ENCODE measurements around the gene MKNK2.
"Not testable (repeated sequence)": the region's sequence is repeated elsewhere in the genome, so short reads cannot be mapped to it uniquely, and the experiment has no call there.

MKNK2 gene

DNA sequence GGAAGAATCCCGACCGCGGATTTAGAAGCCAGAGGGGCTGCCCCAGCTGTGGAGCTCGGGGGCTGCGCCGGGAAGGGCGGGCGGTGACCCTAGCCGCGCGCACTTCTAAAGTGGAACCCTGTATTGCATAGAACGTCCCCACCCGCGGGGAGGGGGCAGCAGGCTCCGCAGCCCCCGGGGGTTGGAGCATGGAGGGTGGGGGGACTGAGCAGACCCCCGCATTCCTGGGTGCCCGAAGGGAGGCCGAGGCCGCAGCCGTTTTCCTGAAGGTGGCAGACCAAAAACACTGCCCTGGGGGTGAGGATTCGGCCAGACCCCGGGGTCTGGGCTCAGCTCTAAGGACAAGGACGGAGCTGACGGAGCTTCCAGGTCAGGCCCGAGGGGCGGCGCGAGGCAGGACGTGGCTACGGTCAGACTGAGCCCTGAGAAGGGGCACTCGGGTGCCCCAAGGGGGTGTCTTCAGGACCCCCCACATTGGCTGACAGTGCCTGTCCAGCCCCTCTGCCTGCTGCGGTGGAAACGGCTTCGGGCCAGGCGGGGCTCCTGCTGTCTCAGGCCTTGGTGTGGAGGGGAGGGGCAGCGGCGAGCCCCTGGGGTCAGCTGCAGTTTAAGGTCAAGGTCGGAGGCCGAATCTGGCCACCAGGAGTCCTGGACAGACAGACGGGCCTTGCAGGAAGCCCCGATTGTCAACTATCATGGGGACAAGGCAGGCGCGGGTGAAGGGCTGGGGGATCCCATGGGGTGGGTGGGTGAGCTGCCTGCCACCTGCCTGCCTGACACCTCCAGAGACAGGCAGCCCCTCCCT is 12.6 kb downstream of the MKNK2 start:
- H3K9me3 ChIP-seq (ENCODE audit: insufficient read depth, low read depth, low read length) = no peaks in the 10 kb centered on the region
- H3K4me1 ChIP-seq (ENCODE audit: insufficient read depth, low read length) = peaks cover 14% of the 10 kb centered on the region; the same call in 1 of the 2 replicates
- no peak overlapping the region for H3K9ac ChIP-seq (ENCODE audit: low read depth, low read length)
- no peaks in the 10 kb centered on the region for H3K27me3 ChIP-seq (ENCODE audit: insufficient read depth, low read length)
- H3K36me3 ChIP-seq (ENCODE audit: insufficient read depth, low read depth, low read length) = peaks cover 42% of the 10 kb centered on the region
- no peak overlapping the region for H3K27ac ChIP-seq (ENCODE audit: low read length)
- H3K4me3 ChIP-seq (ENCODE audit: low read length) = no peak overlapping the region

DNA sequence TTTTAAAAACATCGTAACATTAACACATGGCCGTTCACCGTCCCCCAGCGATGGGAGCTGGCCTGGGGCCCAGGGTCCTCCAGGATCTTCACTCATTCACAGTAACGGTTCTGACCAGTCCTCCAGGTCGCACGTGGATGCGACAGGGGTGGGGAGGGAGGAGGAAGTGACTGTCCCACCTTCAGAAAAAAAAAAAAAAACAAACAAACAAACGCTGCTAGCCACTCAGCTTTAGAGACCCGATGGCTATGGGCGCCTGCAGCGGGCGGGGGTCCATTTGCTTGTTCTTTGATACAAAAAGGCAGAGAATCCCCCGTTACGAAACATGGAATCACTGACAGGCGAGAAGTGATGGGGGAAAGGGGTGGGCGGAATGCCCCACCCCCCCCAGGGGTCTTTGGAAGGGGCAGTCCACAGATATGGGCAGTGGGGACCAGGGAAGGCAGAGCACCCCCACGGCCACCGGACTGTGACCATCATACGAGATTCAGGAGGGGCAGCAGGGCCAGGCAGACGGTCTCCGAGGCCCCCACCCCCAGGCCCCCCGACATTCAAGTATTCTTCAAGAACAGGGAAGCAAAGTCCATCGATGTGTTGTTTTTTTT is 13.3 kb downstream of the MKNK2 start:
- Histone ChIP-seq H3K36me3 (ENCODE audit: insufficient read depth, low read depth, low read length) (peaks cover 37% of the 10 kb centered on the region), H3K27ac (ENCODE audit: low read length) (no peak overlapping the region), H3K4me1 (ENCODE audit: insufficient read depth, low read length) (peaks cover 13% of the 10 kb centered on the region; the same call in 1 of the 2 replicates), H3K9ac (ENCODE audit: low read depth, low read length) (no peak overlapping the region), H3K9me3 (ENCODE audit: insufficient read depth, low read depth, low read length) (no peaks in the 10 kb centered on the region), H3K27me3 (ENCODE audit: insufficient read depth, low read length) (no peaks in the 10 kb centered on the region), H3K4me3 (ENCODE audit: low read length) (no peak overlapping the region)

DNA sequence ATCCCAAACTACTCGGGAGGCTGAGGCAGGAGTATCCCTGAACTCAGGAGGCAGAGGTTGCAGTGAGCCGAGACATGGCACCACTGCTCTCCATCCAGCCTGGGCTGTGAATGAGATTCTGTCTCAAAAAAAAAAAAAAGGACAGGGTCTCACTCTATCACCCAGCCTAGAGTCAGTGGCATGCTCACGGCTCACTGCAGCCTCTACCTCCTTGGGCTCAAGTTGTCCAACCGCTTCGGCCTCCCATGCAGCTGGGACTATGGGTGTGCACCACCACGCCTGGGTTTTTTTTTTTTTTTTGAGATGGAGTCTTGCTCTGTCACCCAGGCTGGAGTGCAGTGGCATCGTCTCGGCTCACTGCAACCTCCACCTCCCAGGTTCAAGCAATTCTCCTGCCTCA is 14.6 kb downstream of the MKNK2 start:
- H3K27me3 ChIP-seq (ENCODE audit: insufficient read depth, low read length) = no peaks in the 10 kb centered on the region
- peaks cover 3% of the 10 kb centered on the region; the same call in 1 of the 2 replicates for H3K4me1 ChIP-seq (ENCODE audit: insufficient read depth, low read length)
- no peak overlapping the region for H3K9ac ChIP-seq (ENCODE audit: low read depth, low read length)
- no peaks in the 10 kb centered on the region for H3K9me3 ChIP-seq (ENCODE audit: insufficient read depth, low read depth, low read length)
- no peak overlapping the region for H3K4me3 ChIP-seq (ENCODE audit: low read length)
- H3K27ac ChIP-seq (ENCODE audit: low read length) = no peak overlapping the region
- H3K36me3 ChIP-seq (ENCODE audit: insufficient read depth, low read depth, low read length) = peaks cover 35% of the 10 kb centered on the region

DNA sequence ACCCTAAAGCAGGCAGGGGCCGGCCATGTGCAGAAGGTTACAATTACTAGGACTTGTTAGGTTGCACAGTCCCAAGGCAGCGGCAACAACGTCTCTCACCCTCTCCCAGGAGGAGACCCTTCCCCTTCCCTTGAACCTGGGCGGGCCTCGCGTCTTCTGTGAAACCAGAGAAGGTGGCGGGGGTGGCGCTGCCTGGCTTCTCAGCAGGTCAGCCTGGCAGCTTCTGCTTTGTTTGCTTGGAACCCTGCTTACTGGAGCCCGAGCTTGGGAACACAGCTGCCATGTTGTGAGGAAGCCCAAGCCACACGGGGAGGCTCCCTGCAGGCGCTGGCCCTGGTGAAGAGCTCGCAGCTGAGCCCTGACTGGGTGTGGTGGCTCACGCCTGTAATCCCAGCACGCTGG is 15.5 kb downstream of the MKNK2 start:
- peak overlapping the region; percentile 30; the same call in 1 of the 2 replicates for H3K4me3 ChIP-seq (ENCODE audit: low read length)
- no peaks in the 10 kb centered on the region for H3K27me3 ChIP-seq (ENCODE audit: insufficient read depth, low read length)
- peak overlapping the region; percentile 48; the same call in 1 of the 2 replicates for H3K9ac ChIP-seq (ENCODE audit: low read depth, low read length)
- peaks cover 26% of the 10 kb centered on the region for H3K36me3 ChIP-seq (ENCODE audit: insufficient read depth, low read depth, low read length)
- H3K9me3 ChIP-seq (ENCODE audit: insufficient read depth, low read depth, low read length) = no peaks in the 10 kb centered on the region
- H3K4me1 ChIP-seq (ENCODE audit: insufficient read depth, low read length) = no peaks in the 10 kb centered on the region
- H3K27ac ChIP-seq (ENCODE audit: low read length) = no peak overlapping the region

DNA sequence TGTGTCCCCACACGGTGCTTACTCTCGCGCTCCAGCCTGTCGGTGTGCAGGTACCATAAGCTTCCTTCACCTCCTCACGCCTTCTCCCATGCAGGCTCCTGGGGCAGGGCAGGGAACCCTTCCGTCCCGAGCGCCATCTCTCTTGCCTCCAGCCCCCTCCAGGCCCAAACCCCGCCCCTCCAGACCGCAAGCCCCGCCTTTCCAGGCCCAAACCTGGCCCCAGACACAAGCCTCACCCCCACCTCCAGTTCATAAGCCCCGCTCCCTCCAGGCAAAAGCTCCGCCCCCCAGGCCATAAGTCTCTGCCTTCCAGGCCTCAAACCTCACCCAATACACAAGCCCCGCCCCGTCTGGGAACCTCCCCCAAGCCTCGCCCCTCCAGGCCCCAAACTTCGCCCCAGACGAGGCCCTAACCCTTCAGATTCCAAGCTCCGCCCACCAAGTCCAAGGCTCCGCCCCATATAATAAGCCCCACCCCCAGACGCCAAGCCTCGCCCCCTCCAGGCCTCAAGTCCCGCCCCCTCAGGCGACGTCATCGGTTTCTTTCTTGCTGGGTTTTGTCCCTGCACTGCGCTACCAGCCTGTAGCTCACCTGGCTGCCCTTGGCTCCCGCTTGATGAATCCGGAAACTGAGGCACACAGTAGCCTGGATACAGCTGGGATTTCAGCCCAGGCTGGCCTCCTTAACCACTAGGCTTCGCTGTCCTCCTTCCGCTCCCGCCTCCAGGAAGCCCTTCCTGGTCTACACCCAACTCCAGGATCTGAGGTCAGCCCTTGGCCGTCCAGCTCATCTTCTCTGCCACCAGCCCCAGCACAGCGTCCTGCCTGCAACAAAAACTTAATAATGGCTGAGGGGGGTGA is 16.1 kb downstream of the MKNK2 start:
- H3K4me3 ChIP-seq (ENCODE audit: low read length) = peak overlapping the region; percentile 30; the same call in 1 of the 2 replicates
- no peaks in the 10 kb centered on the region for H3K9me3 ChIP-seq (ENCODE audit: insufficient read depth, low read depth, low read length)
- H3K36me3 ChIP-seq (ENCODE audit: insufficient read depth, low read depth, low read length) = peaks cover 20% of the 10 kb centered on the region; the same call in 1 of the 2 replicates
- no peaks in the 10 kb centered on the region for H3K27me3 ChIP-seq (ENCODE audit: insufficient read depth, low read length)
- no peaks in the 10 kb centered on the region for H3K4me1 ChIP-seq (ENCODE audit: insufficient read depth, low read length)
- no peak overlapping the region for H3K27ac ChIP-seq (ENCODE audit: low read length)
- peak overlapping the region; percentile 48; the same call in 1 of the 2 replicates for H3K9ac ChIP-seq (ENCODE audit: low read depth, low read length)

DNA sequence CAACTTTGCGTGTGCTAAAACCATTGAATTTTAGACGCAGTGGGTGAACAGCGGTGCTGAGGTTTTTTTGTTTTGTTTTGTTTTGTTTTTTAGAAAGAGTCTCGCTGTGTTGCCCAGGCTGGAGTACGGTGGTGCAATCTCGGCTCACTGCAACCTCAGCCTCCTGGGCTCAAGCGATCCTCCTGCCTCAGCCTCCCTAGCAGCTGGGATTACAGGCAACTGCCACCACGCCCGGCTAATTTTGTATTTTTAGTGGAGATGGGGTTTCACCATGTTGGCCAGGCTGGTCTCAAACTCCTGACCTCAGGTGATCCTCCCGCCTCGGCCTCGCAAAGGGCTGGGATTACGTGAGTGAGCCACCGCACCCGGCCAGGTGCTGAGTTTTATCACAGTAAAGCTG is 16.8 kb downstream of the MKNK2 start:
- H3K27ac ChIP-seq (ENCODE audit: low read length); H3K4me3 ChIP-seq (ENCODE audit: low read length); H3K27me3 ChIP-seq (ENCODE audit: insufficient read depth, low read length); H3K9me3 ChIP-seq (ENCODE audit: insufficient read depth, low read depth, low read length); H3K9ac ChIP-seq (ENCODE audit: low read depth, low read length); H3K4me1 ChIP-seq (ENCODE audit: insufficient read depth, low read length): not testable (repeated sequence)
- H3K36me3 ChIP-seq (ENCODE audit: insufficient read depth, low read depth, low read length) = peaks cover 13% of the 10 kb centered on the region; the same call in 1 of the 2 replicates

DNA sequence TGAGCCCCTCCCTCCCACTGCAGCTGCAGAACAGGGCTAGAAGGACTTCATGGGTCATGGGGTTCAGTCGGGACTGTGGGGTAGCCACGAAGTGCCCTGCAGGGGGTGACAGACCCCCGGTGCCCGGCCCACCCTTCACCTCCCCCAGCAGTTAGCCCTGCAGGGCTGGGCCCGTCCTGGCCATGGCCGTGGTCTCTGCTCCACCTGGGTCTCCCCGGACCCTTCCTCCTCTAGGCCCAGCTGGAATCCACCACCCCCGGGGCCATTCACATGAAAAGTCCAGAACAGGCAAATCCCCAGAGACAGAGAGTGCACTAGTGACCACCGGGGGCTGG is 17.3 kb downstream of the MKNK2 start:
- Histone ChIP-seq H3K4me1 (ENCODE audit: insufficient read depth, low read length) (no peaks in the 10 kb centered on the region), H3K27ac (ENCODE audit: low read length) (no peak overlapping the region), H3K9ac (ENCODE audit: low read depth, low read length) (no peak overlapping the region)

DNA sequence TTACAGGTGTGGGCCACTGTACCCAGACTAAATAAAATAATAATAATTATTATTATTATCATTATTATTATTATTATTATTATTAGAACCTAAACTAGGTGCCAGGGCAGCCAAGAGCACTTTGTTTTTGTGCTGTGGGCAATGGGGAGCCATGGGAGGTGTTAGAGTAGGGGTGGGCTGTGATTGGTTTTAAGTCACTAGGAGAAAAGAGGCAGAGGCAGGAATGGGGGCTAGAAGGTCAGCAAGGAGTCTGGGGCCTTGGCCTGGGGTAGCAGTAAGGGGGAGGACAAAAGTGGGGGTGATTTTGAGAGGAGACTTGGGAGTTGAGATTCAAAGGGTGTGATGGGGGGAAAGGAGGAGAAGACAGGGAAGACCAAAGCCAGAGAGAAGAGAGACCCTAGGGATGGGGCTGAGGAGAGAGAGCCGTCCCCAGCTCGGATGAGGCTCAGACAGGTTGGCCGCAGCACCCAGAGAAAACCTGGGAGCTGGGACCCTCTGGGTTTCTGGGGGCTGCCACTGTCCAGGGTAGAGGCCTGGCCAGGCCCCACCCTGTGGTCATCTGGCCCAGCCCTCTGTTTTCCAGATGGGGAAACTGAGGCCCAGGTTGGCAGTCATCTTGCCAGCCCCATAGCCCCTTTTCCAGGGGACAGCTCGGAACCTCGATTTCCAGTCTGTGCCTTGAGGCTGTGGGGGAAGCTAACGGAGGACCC is 17.8 kb downstream of the MKNK2 start:
- H3K27me3 ChIP-seq (ENCODE audit: insufficient read depth, low read length) = no peaks in the 10 kb centered on the region

More for the DNA sequence above, 17.3 kb downstream of the MKNK2 start:
- Histone ChIP-seq H3K9me3 (ENCODE audit: insufficient read depth, low read depth, low read length) (no peaks in the 10 kb centered on the region), H3K27me3 (ENCODE audit: insufficient read depth, low read length) (no peaks in the 10 kb centered on the region), H3K4me3 (ENCODE audit: low read length) (no peak overlapping the region), H3K36me3 (ENCODE audit: insufficient read depth, low read depth, low read length) (peaks cover 8% of the 10 kb centered on the region; the same call in 1 of the 2 replicates)

DNA sequence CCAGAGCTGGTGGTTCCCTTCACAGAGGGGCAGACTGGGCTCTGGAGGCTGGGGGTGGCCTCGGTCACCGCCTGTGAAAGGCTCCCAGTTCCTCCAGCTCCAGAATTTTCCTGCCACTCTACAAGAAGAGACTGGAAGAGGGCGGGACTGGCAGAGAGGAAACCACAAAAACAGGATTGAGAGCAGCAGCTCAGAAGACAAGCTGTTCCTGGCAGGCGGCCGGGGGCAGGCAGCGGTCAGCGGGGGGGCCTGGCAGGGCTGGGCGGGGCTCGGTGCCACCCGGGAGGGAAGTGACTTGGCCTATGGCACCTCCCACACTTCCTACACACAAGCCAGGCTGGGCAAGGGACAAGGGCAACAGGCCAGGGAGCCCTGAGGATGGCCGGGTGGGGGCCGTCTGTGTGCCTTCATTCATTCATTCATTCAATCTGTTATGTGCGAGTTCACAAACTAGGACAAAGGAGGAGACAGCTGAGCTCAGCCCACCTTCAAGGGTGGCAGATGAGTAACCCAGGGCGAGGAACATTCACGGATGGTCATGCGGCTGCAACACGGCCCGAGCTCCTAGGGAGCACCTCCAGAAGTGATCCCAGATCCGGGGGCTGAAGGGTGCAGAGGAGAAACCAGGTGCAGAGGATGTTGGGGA is 18.6 kb downstream of the MKNK2 start:
- Histone ChIP-seq H3K27me3 (ENCODE audit: insufficient read depth, low read length) (no peaks in the 10 kb centered on the region), H3K9me3 (ENCODE audit: insufficient read depth, low read depth, low read length) (no peaks in the 10 kb centered on the region), H3K36me3 (ENCODE audit: insufficient read depth, low read depth, low read length) (no peaks in the 10 kb centered on the region), H3K4me1 (ENCODE audit: insufficient read depth, low read length) (no peaks in the 10 kb centered on the region), H3K9ac (ENCODE audit: low read depth, low read length) (no peak overlapping the region), H3K4me3 (ENCODE audit: low read length) (no peak overlapping the region), H3K27ac (ENCODE audit: low read length) (no peak overlapping the region)

More for the DNA sequence above, 17.8 kb downstream of the MKNK2 start:
- no peak overlapping the region for H3K9ac ChIP-seq (ENCODE audit: low read depth, low read length)
- no peak overlapping the region for H3K4me3 ChIP-seq (ENCODE audit: low read length)
- H3K4me1 ChIP-seq (ENCODE audit: insufficient read depth, low read length) = no peaks in the 10 kb centered on the region
- 0 out of 2 replicates have a peak, but pooled peaks cover 3% of the 10 kb centered on the region for H3K36me3 ChIP-seq (ENCODE audit: insufficient read depth, low read depth, low read length)
- no peaks in the 10 kb centered on the region for H3K9me3 ChIP-seq (ENCODE audit: insufficient read depth, low read depth, low read length)
- H3K27ac ChIP-seq (ENCODE audit: low read length) = no peak overlapping the region

DNA sequence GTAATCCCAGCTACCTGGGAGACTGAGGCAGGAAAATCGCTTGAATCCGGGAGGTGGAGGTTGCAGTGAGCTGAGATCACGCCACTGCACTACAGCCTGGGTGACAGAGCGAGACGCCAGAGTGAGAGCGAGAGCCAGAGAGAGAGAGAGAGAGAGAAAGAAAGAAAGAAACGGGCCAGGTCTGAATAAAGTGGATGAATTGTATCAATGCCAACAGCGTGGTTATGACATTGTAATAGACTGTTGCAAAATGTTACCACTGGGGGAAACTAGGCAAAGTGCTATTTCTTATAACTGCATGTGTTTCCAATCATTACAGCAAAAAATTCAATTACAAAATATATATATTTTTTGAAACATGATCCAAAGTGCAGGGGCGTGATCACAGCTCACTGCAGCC is 23.7 kb downstream of the MKNK2 start:
- Histone ChIP-seq H3K27ac (ENCODE audit: low read length) (no peak overlapping the region), H3K27me3 (ENCODE audit: insufficient read depth, low read length) (no peaks in the 10 kb centered on the region), H3K4me1 (ENCODE audit: insufficient read depth, low read length) (no peaks in the 10 kb centered on the region), H3K36me3 (ENCODE audit: insufficient read depth, low read depth, low read length) (no peaks in the 10 kb centered on the region), H3K9ac (ENCODE audit: low read depth, low read length) (no peak overlapping the region), H3K9me3 (ENCODE audit: insufficient read depth, low read depth, low read length) (0 out of 2 replicates have a peak, but pooled peaks cover 6% of the 10 kb centered on the region), H3K4me3 (ENCODE audit: low read length) (no peak overlapping the region)

DNA sequence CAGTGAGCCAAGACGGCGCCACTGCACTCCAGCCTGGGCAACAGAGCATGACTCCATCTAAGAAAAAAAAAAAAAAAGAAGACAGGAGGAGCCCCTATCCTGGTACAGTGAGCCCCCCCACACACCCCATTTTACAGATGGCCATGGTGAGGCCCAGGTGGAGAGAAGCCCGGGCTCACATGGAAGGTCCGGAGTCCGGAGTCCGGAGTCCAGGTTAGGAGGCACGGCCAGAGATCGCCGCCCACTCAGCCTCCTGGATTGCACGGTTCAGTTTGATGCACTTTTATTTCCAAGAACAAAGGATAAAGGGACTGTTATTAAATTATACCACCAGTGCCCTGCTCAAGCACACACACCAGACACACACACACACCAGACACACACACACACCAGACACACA is 24.3 kb downstream of the MKNK2 start:
- Histone ChIP-seq H3K4me3 (ENCODE audit: low read length) (no peak overlapping the region), H3K4me1 (ENCODE audit: insufficient read depth, low read length) (no peaks in the 10 kb centered on the region), H3K27ac (ENCODE audit: low read length) (no peak overlapping the region), H3K36me3 (ENCODE audit: insufficient read depth, low read depth, low read length) (no peaks in the 10 kb centered on the region), H3K27me3 (ENCODE audit: insufficient read depth, low read length) (no peaks in the 10 kb centered on the region), H3K9me3 (ENCODE audit: insufficient read depth, low read depth, low read length) (0 out of 2 replicates have a peak, but pooled peaks cover 6% of the 10 kb centered on the region), H3K9ac (ENCODE audit: low read depth, low read length) (no peak overlapping the region)

Data from iPS-20b (cell line).